DMS153 (cell line): ENCODE results near the gene MAP3K21.

Experiments
- DNase-seq: peaks from one replicate; lab custom pipeline; 2025; lab: John Stamatoyannopoulos, UW

Gene MAP3K21

DNA sequence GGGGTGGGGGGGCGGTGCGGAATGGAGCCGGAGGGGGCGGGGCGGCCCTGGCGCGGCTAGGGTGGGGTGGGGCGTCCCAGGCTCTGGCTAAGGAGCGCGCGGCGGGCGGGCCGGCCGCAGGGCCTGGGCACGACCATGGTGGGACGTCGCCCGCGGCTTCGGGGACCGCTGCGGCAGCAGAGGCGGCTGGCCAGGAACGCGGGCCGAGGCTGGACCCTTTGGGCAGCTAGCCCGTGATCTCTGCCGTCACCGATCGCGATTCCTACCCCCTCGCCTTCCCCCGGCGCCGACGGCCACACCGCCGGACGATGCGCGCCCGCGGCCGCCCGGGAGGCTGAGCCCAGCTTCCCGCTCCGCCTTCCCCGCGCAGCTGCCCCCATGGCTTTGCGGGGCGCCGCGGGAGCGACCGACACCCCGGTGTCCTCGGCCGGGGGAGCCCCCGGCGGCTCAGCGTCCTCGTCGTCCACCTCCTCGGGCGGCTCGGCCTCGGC, at the start of gene MAP3K21:
Gene MAP3K21, plus strand, starts transcription at position 74 of the 491 bp plus-strand sequence. Its CDS starts 305 bp downstream, at position 379.
- no peak for DNase-seq

DNA sequence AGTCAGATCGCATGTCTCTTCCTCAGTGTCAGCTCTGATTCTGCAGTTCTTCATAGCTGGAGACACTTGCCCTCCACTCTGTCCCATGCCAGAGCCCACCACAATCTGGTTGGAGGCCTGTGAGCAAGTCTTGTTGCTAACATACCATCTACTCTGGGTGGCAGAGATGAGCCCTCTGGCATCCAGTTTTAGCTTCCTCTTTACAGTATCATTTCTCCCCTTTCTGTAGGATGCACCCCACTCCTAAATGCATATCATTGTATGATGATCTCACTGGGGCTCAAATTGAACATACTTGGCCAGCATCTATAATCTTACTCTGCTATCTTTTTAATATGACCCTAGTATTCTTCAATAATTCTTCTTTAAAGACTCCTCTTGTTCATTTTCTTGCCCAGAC, 48.9 kb upstream of the MAP3K21 start:
- DNase-seq = no peak

DNA sequence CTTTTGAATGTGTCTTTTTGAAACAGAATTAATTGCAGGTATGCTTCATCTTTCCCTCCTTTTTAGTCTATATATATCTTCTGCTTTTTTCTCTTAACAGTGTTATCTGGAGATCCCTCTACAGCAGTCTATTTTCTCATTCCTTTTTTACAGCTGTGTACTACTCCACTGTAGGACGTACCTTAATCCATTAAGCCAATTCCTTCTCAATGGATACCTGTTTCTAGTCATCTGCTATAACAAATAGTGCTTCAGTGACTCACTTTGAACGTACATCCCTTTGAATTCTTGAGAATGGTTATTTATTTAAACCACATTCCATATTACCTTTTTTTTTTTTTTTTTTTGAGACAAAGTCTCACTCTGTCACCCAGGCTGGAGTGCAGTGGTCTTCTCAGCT, 47.6 kb upstream of the MAP3K21 start:
- no peak for DNase-seq

DNA sequence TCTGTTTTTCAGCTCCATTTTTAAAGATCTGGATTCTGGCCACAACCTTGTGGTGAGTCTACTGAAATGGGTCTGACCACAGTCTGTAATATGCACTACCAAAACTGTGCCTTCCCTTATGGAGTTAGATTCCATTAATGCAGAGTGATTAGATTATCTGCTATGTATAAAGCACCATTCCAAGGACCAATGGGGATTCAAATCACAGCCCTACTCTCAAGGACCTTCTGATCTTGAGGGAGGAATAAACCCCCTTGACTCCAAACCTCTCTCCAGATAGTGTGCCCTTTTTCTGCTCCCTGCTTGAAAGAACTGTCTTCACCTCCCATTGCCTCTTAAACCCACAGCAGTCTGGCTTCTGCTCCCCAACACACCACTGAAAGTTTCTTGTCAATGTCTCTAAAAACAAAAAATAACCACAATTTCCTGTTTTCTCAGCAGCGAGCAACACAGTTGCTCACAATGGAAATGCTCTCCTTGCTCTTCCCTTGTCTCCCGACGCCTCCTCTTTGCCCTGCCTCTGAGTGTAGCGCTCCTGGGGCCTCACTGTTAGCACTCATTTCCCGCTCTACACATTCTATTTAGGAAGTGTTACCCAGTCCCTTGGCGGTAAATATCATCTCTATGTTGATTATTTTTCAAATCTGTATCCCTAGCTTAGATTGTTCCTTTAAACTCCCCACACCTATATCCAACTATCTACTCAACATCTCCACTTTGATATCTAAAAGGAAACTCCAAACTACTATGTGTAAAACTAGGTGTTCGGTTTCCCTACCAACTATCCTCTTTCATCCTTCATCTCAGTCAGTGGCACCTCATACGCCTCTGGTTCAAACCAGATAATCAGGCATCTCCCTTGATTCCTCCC, 45.6 kb upstream of the MAP3K21 start:
- DNase-seq = no peak

DNA sequence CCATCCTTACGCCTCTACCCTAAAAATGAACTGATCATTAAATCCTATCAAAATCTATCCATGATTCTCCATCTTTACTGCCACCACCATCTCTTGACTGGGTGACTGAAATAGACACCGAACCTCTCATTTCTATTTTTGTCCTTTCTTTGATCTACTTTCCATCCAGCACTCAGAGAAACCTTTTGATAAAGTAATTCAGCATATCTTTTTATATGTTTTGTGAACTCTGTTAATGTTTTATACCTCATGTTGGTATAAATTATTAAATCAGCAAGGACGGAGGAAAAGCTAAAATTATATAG, 45.0 kb upstream of the MAP3K21 start:
- DNase-seq = no peak

DNA sequence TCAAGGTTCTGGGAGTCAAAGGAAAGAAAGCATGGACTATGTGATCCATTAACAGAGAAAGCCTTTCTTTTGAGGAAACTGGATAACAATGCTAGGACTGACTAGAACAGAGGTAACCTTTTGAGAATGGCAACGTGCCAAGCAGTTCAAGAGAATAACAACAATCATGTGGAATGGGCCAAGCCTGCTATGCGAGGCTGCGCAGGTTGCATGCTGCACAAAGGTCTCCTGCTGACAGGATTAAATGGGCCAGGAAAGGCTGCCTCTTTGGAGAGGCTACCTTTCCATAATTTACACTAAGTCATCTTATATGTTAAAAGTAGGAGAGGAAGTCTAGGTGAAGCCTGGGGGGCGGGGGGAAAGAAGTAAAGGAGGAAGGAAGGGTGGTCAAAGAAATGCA, 37.8 kb upstream of the MAP3K21 start:
- no peak for DNase-seq

DNA sequence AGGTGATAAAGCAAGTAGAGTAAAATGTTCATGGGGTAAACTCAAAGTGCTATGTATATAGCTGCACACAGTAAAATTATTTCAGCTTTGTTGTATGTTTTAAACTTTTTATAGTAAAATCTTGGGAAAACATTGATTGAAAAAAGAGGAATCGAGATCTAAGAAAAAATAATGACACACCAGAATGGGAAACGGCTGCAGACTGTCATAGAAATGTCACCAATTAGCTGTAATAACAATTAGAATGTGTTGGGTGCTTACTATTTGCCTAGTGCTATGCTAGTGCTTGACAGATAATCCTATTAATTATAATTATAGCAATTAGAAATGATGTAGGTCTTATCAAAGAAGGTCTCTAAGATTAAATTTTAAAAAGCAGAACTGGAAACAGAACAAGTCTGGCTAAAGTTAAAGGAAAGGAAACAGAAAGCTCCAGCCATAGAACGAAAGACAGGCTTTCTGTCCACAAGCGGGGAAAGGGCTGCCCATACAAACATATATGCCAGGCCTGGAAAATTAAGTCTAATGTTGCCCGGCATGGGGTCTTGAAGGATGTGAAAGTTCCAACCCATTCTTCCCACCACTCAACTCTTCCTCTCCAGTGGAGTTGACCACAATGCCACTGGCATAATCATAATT, 37.0 kb upstream of the MAP3K21 start:
- DNase-seq = no peak

DNA sequence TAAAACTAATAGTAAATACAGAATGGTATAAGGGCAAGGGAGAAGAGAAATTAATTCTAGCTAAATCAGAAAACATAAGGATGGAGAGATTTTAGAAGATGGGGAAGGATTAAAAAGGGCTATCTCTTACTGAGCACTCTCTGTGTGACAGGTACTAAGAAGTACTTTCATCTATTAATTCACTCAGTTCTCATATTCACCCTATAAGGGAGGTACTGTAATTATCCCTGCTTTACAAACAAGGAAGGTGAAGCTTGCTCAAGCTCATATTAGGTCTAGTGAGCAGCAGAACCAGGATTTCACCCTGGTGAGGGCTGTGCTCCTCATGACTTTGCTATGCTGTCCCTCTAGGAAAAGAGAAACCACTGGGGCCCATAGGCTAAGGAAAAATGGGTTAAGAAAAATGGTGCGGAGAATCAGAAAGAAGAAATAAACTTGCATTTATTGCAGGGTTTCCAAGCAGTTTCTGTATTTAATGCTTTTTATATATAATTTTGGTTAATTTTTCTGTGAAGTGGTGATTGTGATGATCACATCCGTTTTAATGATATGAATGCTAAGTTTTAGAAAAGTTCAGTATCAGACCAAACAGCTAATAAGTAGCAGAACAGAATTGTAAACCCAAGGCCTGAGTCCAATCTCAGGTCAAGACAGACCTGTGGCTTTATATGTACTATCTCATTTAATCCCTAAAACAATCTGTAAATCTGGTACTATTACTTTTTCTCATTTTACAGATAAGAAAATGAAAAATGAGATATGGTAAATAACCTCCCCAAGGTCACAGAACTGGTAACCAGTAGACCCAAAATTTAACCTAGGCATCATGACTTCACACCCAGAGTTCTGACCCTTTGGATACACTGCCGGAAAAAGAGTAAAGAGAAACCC, 33.7 kb upstream of the MAP3K21 start:
- DNase-seq = no peak

DNA sequence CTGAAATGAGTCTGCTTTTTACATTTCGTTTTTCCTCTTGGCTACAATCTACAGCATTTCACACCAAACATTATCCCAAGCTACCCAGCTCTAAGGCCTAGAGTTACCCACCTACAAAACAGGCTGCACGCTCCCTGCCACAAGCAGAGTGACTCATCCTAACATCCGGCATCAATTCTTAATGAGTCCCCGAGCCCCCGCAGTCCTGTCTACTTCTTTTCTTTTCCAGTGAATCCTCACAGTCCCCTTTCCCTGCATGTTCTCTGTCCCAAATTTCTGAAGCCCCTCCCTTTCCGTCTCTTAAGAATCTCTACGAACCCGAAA, 32.6 kb upstream of the MAP3K21 start:
- DNase-seq = no peak

DNA sequence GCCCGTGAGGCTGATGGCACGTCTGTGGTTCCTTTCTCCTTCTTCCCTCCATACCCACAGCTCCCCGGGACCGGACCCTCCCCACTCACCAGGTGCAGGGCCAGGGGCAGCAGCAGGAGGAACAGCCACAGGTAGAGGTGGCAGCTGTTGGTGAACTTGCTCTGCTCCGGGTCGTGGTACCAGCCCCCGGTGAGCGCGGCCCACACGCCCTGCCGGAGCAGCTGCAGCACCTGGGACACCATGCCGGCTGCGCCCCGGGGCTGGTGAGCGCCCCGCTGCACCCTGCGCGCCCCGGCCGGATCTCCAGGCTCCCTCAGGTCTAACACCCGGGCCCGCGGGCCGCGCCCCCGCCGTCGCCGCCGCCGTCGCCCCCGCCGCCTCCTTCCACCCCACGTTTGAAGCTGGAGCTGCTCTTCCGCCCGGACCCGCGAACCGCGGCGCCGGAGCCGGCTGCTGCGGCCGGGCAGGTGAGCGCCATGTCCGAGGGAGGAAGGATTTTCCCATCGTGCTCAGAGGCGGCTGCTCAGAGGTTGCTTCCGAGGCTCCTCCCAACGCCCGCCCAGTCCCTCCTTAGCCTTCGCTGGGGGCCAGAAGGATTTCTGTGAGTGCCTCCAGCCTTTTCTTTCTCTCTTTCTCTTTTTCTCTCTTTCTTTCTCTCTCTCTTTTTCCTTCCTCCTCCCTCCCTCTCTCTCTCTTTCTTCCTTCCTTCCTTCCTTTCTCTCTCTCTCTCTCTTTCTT, 32.1 kb upstream of the MAP3K21 start, which contains the start of gene PCNX2:
Gene PCNX2, minus strand, starts transcription at position 489 of the 738 bp plus-strand sequence. Its CDS starts 247 bp downstream, at position 242.
- DNase-seq = no peak

DNA sequence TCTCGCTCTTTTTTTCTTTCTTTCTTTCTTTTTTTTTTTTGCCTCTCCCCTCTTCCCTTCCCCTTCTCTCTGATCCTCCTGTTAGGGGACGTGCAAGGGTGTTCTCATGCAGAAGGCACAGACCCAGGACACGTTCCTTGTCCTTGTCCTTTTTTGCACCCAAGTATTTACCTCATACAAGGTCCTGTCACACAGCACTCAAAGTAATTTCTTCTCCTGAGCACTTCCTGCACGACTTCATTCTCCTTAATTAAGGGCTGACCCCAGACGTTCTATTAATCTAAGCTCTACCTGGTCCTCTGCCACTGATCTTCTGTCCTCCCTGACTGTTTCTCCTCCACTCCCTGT, 31.6 kb upstream of the MAP3K21 start:
- DNase-seq = no peak

DNA sequence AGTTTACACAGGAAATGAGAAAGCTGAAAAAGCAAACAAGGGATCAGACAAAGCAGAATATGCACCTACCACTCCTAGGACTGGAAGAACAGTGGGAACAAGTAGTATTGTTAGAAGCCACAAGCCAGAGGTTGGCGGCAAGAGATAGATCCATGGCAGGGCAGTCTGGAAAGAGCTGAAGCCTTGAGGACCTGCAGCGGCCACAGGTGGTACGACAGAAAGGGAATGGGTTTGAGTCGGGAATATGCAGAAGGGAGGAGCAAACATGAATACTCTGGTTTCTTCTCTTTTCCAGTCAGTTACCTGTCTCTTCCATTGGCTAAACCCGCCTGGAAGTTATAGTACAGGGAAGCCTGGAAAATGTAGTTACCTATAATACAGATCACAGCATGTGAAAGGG, 28.1 kb upstream of the MAP3K21 start:
- no peak for DNase-seq

DNA sequence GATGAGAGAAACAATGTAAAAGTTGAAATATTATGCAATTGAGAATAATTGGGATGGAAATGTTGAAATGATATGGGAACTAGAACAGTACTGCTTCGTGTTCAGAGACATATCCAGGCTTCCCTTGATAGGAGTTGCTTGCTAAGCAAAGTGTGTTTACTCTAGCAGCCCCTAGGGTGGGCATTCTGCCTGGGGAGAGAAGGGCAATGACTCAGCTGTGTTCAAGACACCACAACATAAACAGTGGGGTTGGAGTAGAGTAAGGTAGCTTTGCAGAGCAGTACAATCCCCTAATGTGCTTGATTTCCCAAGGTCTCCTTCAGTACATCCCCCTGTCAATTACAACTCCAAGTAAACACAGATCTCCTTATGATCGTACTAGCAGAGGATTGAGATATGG, 27.2 kb upstream of the MAP3K21 start:
- no peak for DNase-seq

DNA sequence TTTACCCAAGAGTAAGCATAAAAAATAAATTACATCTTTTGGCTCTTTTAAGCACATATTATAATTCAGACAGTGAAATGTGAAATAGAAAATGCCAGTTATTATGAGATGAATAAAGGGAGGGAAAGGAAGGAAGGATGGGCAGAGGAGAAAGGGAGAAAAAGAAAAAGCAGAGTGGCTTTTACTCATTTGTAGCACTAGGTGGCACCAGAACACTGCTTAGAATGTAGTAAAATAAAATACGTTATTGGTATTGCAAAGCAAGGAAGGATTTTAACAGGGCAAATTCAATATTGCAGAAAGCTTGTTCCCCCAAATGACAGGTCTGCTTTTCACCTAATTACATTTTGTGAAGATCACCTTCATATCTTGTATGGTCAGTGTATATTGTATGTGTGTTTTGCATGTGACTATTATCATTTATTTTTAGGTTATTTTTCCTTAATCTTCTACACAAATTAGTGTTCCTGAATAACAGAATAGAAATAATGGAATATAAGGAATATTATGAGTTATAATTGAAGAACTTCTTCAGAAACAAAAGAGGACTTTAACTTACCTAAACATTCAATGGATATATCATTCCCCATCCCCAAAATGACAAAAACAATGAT, 22.9 kb upstream of the MAP3K21 start:
- DNase-seq = no peak

DNA sequence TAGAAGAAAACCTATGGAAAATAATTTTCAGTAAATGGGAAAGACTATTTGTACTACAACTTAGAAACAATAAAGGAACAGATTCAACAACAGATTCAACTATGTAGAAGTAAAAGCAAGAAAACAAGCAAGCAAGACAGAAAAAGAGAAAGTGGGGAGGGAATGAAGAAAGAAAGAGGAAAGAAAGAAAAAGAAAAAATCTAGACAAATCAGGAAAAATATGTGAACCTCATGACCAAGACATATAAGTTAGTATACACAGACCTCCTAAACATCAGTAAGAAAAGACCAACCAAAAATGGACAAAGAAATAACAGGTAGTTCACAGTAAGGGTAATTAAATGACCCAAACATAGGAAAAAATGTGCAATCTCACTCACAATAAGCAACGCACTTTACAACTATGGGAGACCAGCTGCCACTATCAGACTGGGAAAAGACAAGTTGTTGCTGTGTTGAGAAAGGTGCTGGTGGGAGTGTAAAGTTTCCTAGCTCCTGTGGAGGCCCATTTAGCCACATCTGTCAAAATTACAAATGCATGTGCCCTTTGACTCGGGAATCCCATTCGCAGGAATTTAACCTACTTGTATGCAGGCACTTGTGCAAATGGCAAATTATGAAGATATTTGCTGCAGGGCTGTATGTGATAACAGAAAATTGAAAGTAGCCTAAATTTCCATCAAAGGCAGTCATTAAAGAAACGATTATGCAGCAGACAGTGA, 13.9 kb upstream of the MAP3K21 start:
- DNase-seq = no peak

DNA sequence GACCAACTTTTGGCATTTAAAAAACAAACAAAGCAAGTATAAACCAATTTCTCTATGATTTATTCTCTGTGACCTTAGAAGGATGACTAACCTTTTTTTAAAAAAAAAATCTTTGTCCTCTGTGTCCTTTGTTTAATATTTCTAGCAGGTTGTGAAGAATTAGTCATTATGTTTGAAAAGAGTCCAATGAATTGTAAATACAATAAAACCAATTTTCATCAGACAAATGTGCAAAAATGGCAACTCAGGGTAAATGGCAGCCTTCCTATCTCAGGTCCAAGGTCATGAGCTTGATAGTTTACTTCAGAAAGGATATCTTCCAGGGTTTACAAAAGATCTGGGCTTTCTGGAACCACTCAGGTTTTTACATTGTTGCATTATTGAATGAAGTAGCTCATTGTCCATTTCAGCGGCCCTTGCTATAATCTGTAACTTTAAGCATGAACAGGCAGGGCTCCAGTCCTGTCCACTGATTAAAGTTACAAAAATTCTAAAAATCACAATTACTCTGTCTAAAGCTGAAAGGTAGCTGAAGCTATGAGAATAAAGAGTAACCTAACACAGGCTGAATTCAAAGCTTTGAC, 11.7 kb upstream of the MAP3K21 start:
- no peak for DNase-seq

DNA sequence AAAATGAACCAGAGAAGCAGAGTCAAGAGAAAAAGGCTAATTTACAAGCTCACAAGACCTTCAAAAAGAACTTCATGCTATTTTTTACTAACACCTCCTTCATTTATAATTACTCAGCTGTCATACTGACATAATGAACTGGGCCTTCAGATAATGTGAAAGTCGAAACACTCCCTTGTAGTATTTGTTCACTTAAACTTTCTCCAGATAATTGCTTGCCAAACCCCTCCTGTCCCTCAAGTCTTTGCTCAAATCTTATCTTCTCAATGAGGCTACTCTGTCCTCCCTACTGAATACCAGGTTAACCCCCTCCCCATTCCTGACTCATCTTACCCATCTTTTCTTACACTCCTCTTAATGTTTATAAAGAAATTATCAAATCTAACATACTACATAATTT, 11.1 kb upstream of the MAP3K21 start:
- no peak for DNase-seq

DNA sequence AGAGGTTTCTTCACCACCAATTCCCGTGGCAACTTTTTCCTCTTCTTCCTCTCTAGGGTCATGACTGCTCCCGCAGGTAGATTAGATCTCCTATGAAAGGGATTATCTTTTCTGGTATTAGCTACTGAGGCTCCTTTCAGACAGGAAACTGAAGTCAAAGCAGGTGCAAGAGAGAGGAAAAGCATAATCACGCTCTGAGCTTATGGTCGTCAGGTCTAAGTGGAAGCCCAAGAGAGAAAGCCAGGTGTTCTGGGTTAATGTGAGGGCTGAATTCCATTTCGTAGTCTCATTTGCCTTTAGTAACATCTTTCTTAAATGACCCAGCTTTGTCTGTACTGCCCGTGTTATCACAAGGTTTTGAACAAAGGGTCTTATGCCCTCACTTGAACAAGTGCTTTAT, 8.3 kb upstream of the MAP3K21 start:
- no peak for DNase-seq

DNA sequence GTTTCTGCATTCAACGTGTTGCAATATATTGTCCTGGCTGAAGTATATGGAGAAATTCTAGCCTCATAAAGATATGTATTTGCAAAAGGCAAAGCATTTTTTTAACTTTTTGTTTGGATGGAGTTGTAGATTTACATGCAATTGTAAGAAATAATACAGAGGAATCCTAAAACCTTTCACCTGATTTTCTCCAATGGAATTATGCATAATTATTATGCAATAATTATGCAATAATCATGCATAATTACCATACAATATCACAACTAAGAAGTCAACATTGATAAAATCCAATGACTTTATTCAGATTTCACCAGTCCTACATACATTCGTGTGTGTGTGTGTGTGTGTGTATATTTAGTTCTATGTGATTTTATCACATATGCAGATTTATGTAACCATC, 7.5 kb upstream of the MAP3K21 start:
- DNase-seq = no peak

DNA sequence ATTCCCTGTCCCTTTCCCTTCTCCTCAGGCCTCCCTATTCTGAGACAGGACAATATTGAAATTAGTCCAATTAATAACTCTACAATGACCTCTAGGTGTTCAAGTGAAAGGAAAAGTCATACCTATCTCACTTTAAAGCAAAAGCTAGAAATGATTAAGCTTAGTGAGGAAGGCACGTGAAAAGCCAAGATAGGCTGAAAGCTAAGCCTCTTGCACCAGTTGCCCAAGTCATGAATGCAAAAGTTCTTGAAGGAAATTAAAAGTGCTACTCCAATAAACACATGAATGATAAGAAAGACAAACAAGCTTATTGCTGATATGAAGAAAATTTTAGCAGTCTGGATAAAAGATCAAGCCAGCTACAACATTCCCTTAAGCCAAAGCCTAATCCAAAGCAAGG, 3.8 kb upstream of the MAP3K21 start:
- DNase-seq = no peak

DNA sequence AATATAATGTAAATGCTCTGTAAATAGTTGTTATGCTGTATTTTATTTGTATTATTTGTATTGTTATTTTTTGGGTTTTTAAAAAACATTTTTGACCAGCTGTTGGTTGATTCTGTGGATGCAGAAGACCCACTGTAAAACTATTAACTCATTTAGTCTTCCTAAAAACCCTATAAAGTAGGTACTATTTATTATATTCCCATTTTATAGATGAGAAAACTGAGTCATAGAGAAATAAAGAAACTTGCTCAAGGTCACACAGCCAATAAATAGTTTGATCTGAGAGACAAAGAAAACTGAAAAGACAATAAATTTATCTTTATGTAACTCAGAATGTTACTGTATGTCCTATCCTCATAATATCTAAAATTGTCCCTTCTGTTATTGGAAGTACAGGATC, 1.2 kb upstream of the MAP3K21 start:
- DNase-seq = no peak
